Stimulated activated CD4-positive, alpha-beta T cell treated with anti-CD3 and anti-CD28 coated beads, Interleukin-1b, Interleukin-23, amount 100 ng/mL, for 24 hours (primary cell): ENCODE measurements around the gene FGFR2.
"Not testable (repeated sequence)": the region's sequence is repeated elsewhere in the genome, so short reads cannot be mapped to it uniquely, and the experiment has no call there.

Experiments used
- DNase-seq, 4 experiments: peaks; one replicate each; pipeline ENCODE4 v3.0.0-alpha.2; 2020; ENCODE audit warnings: low read depth in 4 of 4, low spot score in 1 of 4

The FGFR2 gene

DNA sequence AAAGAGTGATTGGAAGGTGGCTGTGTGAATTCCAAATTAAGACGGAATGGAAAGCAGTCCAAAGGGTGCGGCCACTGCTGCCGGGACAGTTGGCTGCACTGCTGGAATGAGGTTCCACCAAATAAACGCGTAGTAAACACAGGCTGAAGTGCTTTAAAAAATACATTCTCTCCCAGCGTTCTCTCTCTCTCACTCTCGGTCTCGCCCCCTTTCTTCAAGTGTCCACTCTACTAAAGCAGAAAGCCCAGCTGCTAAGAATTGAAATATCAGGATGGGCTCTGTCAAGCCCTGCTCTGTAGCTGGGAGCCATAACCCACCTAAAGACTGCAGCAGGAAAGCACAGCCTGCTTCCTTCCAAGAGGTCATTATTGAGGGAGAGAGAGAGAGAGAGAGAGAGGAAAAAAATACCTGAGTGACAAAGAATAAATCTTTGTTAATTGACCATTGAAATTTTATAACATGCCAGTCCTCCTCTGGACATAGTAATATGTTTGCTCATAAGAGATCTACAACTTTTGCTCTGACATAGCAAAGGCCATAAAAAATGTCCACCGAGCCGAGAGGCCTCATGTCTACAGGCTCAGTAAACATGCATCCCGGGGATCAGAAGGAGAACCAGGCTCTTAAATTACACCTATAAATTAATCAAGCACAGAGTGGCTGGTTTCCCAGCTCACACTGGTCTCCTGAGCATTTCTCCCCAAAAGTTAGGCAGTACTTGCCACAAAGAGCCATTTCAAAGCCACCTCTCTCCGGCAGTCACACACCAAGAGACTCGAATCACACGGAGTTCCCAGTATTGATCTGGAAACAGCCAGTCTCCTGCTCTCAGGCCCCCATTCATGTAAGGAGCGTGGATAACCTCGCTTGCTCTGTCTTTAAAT, 72.8 kb downstream of the FGFR2 start:
- no peak for DNase-seq

GRCh38 chr10:121524157-121524817, 74.0 kb downstream of the FGFR2 start:
- DNase-seq, result no peak

- DNase-seq, result no peak
These were observed 75.4 kb downstream of the FGFR2 start for GRCh38 chr10:121522831-121523230.

GRCh38 chr10:121521794-121522556, 76.3 kb downstream of the FGFR2 start:
- no peak for DNase-seq

GRCh38 chr10:121520526-121520925, 77.7 kb downstream of the FGFR2 start:
- DNase-seq, result not testable (repeated sequence)

DNA sequence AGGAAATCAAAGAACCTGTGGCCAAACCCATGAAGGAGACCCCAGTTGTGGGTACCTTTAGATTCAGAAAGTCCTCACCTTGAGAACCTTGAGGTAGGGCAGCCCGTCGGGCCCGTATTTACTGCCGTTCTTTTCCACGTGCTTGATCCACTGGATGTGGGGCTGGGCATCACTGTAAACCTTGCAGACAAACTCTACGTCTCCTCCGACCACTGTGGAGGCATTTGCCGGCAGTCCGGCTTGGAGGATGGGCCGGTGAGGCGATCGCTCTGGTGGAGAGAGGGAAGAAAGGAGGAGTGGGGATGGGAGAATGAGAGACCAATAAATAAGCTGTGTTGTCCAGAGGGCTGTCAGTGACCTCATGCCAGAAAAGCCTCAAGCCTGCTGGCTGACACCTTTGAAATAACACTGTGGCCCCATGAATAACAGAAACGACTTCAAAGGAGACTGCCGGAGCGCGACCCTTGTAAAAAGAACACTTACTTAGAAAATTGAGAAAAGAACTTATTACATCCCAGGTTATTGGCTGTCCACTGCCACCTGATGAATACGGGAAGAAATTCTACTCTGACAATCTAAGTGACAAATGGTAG, 78.2 kb downstream of the FGFR2 start:
- DNase-seq, result no peak

DNA sequence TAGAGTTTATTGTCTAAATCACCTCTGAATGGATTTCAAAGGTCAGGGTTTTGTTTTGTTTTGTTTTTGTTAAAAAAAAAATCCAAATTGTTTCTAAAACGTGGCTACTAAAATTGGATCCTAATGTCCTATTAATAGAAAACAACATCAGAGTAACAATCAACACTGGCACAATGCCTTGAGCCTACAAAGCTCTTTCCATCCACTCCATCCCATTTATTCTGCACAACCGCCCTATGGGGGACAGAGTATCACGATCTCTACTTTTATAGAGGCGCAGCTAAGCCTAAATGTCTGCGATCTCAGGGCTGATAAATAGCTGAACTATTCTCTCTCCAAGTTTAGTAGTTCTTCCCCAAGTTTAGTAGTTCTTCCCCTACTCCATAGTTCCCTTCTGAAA, 78.8 kb downstream of the FGFR2 start:
- no peak for DNase-seq

DNA sequence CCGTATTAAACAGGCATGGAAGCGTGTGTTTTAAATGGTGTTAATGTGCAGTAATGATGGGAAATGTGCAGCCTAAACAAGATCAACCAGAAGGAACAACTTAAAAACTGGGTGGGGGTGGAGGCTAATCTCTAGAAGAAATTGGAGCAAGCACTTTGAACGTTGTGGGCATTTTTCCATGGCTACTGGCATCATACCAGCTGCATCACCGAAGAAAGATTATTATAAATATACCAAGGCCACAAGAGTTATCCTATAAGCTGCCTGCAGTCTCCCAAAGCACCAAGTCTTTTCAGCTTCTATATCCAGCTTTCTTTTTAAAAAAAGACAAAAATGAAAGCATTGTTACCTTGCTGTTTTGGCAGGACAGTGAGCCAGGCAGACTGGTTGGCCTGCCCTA, 79.9 kb downstream of the FGFR2 start:
- no peak for DNase-seq

GRCh38 chr10:121516093-121516865, 82.0 kb downstream of the FGFR2 start:
- DNase-seq, result no peak

GRCh38 chr10:121514141-121514865, 83.9 kb downstream of the FGFR2 start:
- no peak for DNase-seq

GRCh38 chr10:121511943-121512342, 86.3 kb downstream of the FGFR2 start:
- DNase-seq, result no peak

GRCh38 chr10:121511460-121511859, 86.8 kb downstream of the FGFR2 start:
- DNase-seq, result no peak

GRCh38 chr10:121510201-121510771, 88.0 kb downstream of the FGFR2 start:
- DNase-seq, result no peak

GRCh38 chr10:121509796-121510195, 88.4 kb downstream of the FGFR2 start:
- DNase-seq, result no peak

DNA sequence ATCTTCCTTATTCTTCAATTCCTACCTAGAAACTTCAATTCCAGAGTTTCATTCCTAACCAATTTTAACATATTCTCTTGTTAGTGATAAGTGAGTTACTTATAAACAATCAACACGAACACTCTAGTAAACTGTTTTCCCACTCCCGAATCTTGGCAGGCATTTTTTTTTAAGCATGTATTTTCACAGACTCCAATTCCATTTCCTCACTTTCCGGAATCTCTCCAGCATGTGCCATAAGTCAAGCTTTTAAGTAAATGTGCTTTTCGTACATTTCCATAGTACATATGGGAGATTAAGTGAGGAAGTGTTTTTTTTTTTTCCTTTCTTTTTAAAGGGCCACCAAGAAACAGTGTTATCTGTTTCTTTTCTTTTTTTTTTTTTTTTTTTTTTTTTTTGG, 89.1 kb downstream of the FGFR2 start:
- DNase-seq, result no peak

- DNase-seq, result no peak
These were observed 94.6 kb downstream of the FGFR2 start for GRCh38 chr10:121503587-121504051.

GRCh38 chr10:121501796-121502195, 96.4 kb downstream of the FGFR2 start:
- DNase-seq, result no peak

DNA sequence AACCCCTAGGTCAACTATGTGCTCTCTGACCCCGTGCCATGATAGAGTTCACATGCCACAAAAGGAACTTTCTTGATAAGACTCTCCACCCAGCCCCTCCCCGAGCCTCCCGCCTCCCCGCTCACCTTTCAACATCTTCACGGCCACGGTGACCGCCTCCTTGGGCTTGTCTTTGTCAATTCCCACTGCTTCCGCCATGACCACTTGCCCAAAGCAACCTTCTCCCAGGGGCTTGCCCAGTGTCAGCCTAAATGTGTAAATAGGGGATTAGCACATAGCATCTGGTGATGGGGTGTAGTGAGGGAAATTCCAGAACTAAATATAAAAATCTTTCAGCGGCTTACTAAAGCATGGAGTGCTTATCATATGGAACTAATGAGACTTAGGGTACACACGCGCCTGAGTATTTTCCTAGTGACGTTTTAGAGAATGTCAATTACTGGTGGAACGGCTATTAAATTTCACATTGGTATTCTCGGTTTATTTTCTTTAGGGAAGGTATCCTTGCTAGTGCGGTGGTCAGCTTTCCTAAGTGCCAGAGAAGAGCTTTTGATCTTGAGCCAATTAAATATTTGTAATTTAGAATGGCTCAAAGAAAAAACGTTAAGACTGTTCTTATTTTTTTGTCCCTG, 97.4 kb downstream of the FGFR2 start:
- no peak for DNase-seq
